Prostate gland (tissue), 2 donors: ENCODE data around the gene HDAC4. TPM values are rescaled to one million over a fixed set of nuclear protein-coding genes. Genes with fewer than 3 reads are reported as not detected.

Source experiments
- DNase-seq: peaks from one replicate; pipeline ENCODE4 v3.0.0-alpha.2; 2019; ENCODE audit warnings: low spot score
- H3K27ac ChIP-seq, 2 donors: fragments of 200-600 bp; sonication (generic); 2 replicates each; pipeline ENCODE4 v1.5.1; 2017 to 2019
- H3K27me3 ChIP-seq: fragments of 200-600 bp; sonication (generic); replicated peaks from 2 replicates; pipeline ENCODE4 v1.5.1; 2019; ENCODE audit not compliant: insufficient read depth
- H3K36me3 ChIP-seq, 2 donors: fragments of 200-600 bp; sonication (generic); 1 replicate in 1 of 2; 2 replicates in 1 of 2; pipeline versions ENCODE4 v1.5.1 to v1.8.1; 2017 to 2019
- H3K4me1 ChIP-seq: fragments of 200-600 bp; sonication (generic); replicated peaks from 2 replicates; pipeline ENCODE4 v1.5.1; 2019
- H3K4me3 ChIP-seq, 2 donors: fragments of 200-600 bp; sonication (generic); 2 replicates each; pipeline ENCODE4 v1.5.1; 2017 to 2019
- H3K9me3 ChIP-seq: fragments of 200-600 bp; sonication (generic); 2 replicates; pipeline ENCODE4 v1.5.1; 2017
- CTCF ChIP-seq, 4 experiments: fragments of 200-600 bp in 2 of 4; fragments of 450-650 bp in 2 of 4; sonication (generic) in 2 of 4; IDR thresholded peaks; 1 replicate in 3 of 4; 2 replicates in 1 of 4; pipeline ENCODE4 v1.5.1; 2016 to 2019; ENCODE audit warnings: antibody characterized with exemption in 4 of 4, mild to moderate bottlenecking in 2 of 4, moderate library complexity in 2 of 4
- POLR2A ChIP-seq: fragments of 450-650 bp; IDR thresholded peaks from one replicate; pipeline ENCODE4 v1.6.1; 2016; ENCODE audit warnings: antibody characterized with exemption, mild to moderate bottlenecking
- POLR2AphosphoS5 ChIP-seq: sonication (generic); formaldehyde crosslinking; IDR thresholded peaks from one replicate; pipeline ENCODE4 v1.6.1; 2017; ENCODE audit warnings: antibody characterized with exemption
- WGBS: methylation state at CpG from one replicate; pipeline ENCODE4 v1.1.5; 2018; 5-methylcytosine and 5-hydroxymethylcytosine counted together
- intact Hi-C: fragments of 100-400 bp; cut with DNase I; formaldehyde crosslinking; loops from one replicate; pipeline ENCODE4 v1.14.2; 2022
- total RNA-seq, 2 donors: library from RNA; depleted of rRNA; stranded (reverse); fragments of >200 nt; gene quantifications; one replicate each; pipeline ENCODE4 v1.1.0, GENCODE V29; 2016

Gene HDAC4
- total RNA-seq, 2 donors from 2014 or later: 41.8 to 44.2 TPM

GRCh38 chr2:239106314-239106908 is 294.4 kb downstream of the HDAC4 start:
- 53% methylated on average over 11 of the region's 11 CpGs for WGBS
- TF ChIP-seq POLR2AphosphoS5 (no peak), CTCF (IDR thresholded peaks at IDR 0.05) (peak in 3 of 4 experiments; percentile 15 to 56 (median 44)), POLR2A (no peak)
- peak; percentile 32 for DNase-seq
- intact Hi-C loops: no loop called here
- Histone ChIP-seq H3K4me1 (peaks cover 9% of the 10 kb centered on the region), H3K36me3 (no peaks in the 10 kb centered on the region), H3K27ac (no peak overlapping the region), H3K9me3 (no peaks in the 10 kb centered on the region), H3K27me3 (no peaks in the 10 kb centered on the region), H3K4me3 (no peak overlapping the region)

GRCh38 chr2:239105234-239105633 is 295.6 kb downstream of the HDAC4 start:
- no peaks in the 10 kb centered on the region for H3K9me3 ChIP-seq
- H3K36me3 ChIP-seq: peaks cover 0 to 3% of the 10 kb centered on the region in 2 donors
- H3K27me3 ChIP-seq: no peaks in the 10 kb centered on the region
- no peak for DNase-seq
- no peak for TF ChIP-seq POLR2AphosphoS5
- no peak for TF ChIP-seq POLR2A
- TF ChIP-seq CTCF (IDR thresholded peaks at IDR 0.05): no peak
- intact Hi-C loops: no loop called here
- H3K27ac ChIP-seq: no peak overlapping the region
- H3K4me3 ChIP-seq: no peak overlapping the region
- 85% methylated on average over 8 of the region's 12 CpGs for WGBS
- peaks cover 9% of the 10 kb centered on the region for H3K4me1 ChIP-seq

- Histone ChIP-seq H3K9me3 (no peaks in the 10 kb centered on the region), H3K4me3 (no peak overlapping the region), H3K27ac (no peak overlapping the region), H3K4me1 (peaks cover 9% of the 10 kb centered on the region), H3K27me3 (no peaks in the 10 kb centered on the region), H3K36me3 (peaks cover under 1 to 3% of the 10 kb centered on the region in 2 donors)
- no peak for DNase-seq
- intact Hi-C loops: no loop called here
- 96% methylated on average over 17 of the region's 17 CpGs for WGBS
- TF ChIP-seq POLR2AphosphoS5 (no peak), POLR2A (no peak), CTCF (IDR thresholded peaks at IDR 0.05) (no peak)
Measured at GRCh38 chr2:239104800-239105199, 296.0 kb downstream of the HDAC4 start.

- Histone ChIP-seq H3K27me3 (no peaks in the 10 kb centered on the region), H3K4me3 (no peak overlapping the region), H3K36me3 (peaks cover 6 to 9% of the 10 kb centered on the region in 2 donors), H3K27ac (no peak overlapping the region), H3K9me3 (no peaks in the 10 kb centered on the region), H3K4me1 (no peaks in the 10 kb centered on the region)
- TF ChIP-seq POLR2A (no peak), CTCF (IDR thresholded peaks at IDR 0.05) (no peak), POLR2AphosphoS5 (no peak)
- 92% methylated on average over 30 of the region's 30 CpGs for WGBS
- intact Hi-C loops: no loop called here
- DNase-seq: no peak
Measured at GRCh38 chr2:239103125-239104098, 297.4 kb downstream of the HDAC4 start.
